ENCODE measurements around the gene GATM.

DNA sequence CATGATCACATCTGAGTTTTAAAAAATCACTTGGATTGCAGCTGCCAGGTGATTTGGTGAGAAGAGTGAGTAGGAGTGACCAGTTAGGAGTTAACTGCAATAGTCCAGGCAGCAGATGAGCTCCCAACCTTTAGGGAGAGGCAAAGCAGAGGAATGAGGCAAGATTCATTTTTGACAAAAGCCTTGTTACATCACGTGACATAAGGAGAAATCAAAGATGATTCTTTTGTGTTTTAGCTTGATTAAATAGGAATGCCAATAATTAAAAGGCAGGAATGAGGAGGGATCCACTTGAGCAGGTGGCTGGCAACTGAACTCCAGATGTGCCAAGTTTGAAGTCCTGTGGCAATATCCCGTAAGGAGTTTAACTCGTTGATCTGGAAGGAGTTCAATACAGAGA is 2.5 kb downstream of the GATM start:
- TF ChIP-seq, protein P1, sequence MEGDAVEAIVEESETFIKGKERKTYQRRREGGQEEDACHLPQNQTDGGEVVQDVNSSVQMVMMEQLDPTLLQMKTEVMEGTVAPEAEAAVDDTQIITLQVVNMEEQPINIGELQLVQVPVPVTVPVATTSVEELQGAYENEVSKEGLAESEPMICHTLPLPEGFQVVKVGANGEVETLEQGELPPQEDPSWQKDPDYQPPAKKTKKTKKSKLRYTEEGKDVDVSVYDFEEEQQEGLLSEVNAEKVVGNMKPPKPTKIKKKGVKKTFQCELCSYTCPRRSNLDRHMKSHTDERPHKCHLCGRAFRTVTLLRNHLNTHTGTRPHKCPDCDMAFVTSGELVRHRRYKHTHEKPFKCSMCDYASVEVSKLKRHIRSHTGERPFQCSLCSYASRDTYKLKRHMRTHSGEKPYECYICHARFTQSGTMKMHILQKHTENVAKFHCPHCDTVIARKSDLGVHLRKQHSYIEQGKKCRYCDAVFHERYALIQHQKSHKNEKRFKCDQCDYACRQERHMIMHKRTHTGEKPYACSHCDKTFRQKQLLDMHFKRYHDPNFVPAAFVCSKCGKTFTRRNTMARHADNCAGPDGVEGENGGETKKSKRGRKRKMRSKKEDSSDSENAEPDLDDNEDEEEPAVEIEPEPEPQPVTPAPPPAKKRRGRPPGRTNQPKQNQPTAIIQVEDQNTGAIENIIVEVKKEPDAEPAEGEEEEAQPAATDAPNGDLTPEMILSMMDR (IDR thresholded peaks at IDR 0.05; ENCODE audit: poor library complexity): no peak
- TF ChIP-seq EZH2 (IDR thresholded peaks at IDR 0.05; ENCODE audit: borderline replicate concordance): no peak
- no peak for TF ChIP-seq EZH2phosphoT487 (IDR thresholded peaks at IDR 0.05; ENCODE audit: low read depth, severe bottlenecking, unreplicated experiment)
